Stimulated activated CD4-positive, alpha-beta T cell treated with anti-CD3 and anti-CD28 coated beads, Interleukin-4, amount 100 ng/mL, for 4 hours (primary cell): ENCODE measurements around the gene CRTC3.

Source experiments
- DNase-seq, 2 experiments: peaks; one replicate each; pipeline ENCODE4 v3.0.0-alpha.2; 2020

The CRTC3 gene

DNA sequence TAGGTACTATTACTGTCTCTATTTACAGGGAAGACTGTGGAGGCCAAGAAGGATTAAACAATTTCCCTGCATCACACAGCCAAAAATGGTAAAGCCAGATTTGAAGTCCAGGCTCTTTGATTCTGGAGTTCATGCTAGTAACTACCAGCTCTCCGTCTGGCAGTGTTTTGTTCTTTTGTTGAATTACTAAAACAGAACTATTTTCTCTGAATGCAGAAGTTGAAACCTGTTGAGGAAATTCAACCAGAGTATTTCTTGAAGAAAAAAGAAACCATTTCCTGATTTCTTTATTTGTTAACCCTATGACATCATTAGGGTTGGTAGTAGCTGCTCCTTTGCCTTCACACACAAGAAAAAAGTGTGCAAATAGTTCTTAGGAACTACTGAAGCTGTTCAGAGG is 34.3 kb downstream of the CRTC3 start:
- no peak for DNase-seq

DNA sequence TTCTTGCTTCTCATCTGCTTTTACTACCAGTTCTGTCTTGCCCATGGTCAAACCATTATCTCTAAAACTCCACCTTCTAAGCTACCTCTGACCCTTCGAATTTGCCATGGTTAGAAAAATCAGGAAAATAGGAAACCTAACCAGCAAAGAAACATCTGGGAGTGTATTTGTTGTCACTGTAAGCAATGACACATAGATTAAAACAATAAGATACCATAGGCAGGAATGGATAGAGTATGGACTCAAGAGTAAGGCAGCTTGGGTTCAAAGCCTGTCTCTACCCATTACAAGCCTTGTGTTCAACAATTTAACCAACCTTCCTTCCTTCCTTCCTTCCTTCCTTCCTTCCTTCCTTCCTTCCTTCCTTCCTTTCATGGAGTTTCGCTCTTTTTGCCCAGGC is 34.9 kb downstream of the CRTC3 start:
- DNase-seq, result no peak

DNA sequence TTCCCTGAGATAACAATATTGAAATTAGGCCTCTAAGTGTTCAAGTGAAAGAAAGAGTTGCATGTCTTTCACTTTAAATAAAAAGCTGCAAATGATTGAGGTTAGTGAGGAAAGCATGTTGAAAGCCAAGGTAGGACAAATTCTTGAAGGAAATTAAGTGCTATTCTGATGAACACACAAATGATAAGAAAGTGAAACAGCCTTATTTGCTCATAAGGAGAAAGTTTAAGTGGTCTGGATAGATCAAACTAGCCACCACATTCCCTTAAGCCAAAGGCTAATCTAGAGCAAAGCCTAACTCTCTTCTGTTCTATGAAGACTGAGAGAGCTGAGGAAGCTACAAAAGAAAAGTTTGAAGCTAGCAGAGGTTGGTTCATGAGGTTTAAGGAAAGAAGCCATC is 36.1 kb downstream of the CRTC3 start:
- no peak for DNase-seq

DNA sequence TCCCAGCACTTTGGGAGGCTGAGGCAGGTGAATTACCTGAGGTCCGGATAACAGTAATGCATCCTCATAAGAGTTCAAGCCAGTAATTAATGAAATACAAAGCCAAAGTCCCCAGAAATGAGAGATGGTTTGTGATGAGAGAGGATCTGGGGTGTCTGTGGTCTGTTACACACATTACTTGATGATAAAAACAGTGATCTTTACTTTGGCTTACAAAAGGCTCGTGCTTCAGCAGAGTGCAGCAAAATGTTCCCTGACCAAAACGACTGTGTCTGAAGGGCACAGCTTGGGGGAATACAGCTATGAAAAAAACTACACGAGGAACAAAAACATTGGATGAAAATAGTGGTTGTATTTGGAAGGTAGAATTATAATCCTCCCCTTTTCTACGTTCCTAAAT is 40.9 kb downstream of the CRTC3 start:
- DNase-seq, result no peak

DNA sequence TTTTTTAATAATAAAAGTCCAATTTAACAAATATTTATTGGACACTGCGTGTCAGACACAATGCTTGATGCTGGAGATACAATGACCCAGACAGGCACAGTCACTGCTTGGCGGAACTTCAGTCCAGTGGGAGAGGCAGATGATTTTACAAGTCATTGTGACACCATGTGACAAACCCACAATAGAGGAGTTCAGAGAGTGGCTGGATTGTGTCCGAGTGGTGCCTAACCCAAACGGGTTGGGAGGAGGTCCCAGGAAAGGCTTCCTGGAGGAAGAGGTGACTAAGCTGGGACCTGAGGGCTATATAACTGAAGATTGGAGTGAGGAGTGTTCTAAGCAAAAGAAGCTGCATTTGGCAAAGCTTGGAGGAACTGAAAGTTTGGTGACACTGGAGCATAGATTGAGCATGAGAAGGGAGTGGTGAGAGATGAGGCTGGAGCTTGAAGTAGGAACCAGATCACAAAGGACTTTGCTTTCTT is 41.4 kb downstream of the CRTC3 start:
- DNase-seq, result no peak

DNA sequence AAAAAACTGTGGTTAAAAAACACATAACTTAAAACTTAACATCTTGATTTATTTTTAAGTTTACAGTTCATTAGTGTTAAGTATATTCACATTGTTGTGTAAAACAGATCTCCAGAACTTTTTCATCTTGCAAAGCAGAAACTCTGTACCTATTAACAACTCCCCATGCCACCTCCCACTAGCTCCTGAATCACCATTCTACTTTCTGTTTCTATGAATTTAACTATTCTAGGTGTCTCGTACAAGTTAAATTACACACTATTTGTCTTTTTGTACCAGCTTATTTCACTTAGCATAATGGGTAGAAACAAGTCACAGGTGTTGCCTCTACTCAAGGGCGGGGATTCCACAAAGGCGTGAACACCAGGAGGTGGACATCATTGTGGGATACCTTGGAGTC is 43.2 kb downstream of the CRTC3 start:
- DNase-seq, result no peak

DNA sequence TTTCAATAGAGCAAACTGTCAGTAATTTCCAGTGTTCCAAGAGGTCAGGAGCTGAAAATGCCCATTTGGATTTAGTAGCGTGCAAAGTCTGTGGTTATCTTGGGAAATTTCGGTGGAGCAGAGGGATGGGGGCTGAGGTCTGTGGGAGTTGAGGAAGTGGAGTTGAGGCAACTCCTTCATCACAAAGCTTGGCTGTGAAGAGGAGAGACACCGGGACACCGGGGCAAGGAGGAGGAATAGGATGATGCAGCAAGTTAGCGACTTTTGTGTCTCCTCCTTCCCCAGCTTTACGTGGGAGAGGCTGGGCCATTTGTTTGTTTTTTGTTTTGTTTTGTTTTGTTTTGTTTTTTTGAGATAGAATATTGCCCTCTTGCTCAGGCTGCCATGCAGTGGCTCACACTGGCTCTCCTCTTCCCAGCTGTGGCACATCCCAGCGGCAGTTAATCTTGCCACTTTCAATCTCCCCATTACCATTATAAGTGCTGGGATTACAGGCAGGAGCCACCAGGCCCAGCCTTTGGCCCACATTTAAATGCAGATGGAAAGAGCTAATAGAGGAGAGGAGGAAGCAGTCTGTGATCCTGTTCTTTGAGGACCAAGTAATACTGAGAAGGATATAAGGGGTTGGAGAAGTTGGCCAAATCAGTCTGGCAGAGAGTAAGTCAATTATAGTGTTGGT is 47.1 kb downstream of the CRTC3 start:
- no peak for DNase-seq

DNA sequence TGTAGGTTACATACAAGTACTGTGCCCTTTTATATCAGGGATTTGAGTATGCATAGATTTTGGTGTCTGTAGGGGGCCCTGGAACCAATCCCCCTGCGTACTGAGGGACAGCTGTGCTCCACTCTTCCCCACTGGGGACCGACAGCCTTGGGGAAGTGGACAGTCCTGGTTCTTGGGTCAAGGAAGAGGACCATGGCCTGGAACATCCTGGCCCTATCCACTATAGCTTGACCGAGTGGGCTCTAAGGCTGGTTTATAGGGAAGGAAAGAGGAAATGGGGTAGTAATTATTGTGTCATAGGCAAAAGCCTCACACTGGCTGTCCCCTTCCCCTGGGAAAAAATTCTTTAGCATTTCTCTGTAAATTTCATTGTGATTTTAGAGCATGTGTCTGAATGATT is 49.5 kb downstream of the CRTC3 start:
- DNase-seq, result no peak

DNA sequence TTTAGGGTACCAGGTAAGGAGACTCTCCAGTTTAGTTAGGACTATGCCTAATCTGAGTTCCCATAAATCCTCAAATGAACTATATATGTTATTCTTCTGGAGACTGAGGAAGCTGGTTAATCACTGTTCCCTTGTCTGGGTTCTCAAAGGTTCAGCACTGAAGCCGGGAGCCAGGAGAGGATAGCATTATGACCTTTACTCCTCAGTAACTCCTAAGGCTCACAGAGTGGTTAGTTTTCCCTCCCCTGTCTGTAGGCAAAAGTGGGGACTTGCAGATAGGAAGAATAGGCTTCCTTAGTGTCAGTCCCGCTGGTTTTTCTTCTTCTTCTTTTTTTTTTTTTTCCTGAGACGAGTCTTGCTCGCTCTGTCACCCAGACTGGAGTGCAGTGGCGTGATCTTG is 50.4 kb downstream of the CRTC3 start:
- DNase-seq, result no peak

DNA sequence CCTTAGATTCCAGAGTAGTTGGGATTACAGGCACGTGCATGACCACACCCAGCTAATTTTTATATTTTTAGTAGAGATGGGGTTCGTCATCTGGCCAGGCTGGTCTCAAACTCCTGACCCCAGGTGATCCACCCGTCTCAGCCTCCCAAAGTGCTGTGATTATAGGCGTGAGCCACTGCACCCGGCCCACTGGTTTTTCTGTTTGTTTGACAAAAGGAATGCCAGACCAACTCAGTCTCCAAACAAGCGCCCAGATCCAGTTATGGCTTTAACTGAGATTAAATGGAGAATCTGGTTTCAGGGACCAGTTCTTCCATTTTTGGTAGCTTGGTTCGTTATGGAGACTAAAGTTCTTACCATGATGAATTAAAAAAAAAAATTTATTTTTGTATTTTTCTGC is 50.8 kb downstream of the CRTC3 start:
- DNase-seq, result no peak

DNA sequence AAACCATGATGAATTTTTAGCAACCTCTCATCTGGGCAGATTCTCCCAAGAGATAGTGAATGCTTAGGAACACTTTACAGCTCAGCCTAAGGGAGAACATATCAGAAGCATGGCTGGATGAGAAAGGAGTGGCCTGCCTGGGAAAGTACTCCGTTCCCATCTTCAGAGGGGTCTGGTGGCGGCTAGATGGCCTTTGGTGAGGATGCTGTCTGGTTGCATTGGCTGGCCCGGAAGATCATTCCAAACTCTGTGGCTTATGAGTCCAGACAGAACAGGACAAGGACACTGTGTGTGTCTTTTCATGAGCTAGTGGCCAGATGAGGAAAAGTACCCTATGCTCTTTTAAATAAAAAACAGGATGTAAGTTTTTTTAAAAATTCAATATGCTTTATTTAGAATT is 51.2 kb downstream of the CRTC3 start:
- DNase-seq, result no peak

DNA sequence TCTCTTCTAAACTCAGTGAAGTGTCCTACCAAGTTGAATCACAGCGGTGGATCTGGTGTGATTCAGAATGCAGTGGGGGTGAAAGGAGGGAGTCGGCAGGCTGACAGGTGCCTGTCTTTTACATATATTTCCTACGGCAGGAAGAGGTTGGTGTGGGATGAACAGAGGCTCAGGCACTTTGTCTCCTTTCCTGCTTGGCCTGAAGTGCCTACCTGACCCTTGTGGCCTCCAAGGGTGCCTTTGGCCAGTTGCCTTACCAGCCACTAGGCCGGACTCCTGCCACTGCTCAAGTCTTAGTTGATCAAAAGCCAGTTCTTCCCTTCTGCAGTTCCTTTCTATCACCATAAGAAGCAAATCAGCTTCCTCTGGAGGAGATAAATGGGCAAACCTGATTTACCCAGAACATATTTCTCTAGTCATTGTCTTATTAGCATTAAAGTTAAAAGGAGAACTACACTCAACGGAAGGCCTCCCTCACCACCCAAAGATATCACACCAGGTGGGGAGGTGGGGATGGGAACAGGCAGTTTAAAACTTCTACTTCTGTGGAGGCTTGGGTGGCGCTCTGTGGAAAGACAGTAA is 52.1 kb downstream of the CRTC3 start:
- peak in 1 of 2 experiments; percentile 41 for DNase-seq

DNA sequence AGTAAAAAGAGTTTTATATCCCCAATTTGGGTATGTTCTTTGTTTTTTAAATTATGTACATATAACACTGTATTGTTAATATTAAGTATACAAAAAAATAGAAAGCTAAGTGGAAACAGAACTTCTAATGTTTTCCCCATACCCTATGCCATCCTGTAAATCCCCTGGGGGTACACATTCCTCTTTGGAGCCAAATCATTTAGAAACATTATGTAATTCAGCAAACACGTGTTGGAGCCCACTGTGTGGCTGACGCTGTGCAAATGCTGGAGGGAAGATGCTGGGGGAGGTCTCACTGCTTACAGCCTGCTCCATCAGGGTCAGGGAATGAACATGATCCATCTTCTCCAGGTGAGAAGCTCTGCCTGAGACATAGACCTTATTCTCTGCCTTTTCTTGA is 52.8 kb downstream of the CRTC3 start:
- no peak for DNase-seq

DNA sequence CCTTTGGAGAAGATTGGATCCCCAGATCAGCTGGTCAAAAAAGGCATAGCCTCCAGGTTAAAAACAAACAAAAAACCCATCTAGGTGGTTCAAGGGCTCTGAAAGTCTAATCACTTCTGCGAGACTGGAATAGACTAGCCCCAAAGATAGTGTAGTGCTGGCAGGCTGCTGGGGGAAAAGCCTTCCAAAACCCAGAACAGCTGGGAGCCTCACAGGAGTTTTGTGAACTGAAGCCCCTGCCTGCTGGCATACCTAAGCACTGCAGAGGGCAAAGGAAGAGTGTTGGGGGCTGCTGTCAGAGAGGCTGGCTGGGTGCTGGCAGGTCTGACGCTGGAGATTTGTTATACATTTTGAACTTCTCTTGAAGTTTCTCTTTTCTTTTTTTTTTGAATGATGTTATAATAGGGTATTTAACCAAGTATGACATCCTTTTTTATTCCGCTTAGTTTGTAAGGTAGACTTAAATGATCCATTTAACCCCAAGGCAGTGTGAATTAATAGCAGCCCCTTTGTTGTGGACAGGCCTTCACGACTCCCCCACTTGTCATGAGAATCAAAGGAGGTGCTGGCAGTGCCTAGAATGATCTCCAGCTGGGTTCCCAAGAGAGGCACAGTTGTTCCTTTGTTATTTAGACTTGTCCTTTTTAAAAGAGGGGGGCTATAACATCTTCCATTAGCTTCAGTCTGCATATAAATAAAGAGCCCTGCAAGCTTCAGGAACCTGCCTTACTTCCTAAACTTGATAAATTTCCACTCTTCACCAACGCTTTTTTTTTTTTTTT is 53.9 kb downstream of the CRTC3 start:
- no peak for DNase-seq

DNA sequence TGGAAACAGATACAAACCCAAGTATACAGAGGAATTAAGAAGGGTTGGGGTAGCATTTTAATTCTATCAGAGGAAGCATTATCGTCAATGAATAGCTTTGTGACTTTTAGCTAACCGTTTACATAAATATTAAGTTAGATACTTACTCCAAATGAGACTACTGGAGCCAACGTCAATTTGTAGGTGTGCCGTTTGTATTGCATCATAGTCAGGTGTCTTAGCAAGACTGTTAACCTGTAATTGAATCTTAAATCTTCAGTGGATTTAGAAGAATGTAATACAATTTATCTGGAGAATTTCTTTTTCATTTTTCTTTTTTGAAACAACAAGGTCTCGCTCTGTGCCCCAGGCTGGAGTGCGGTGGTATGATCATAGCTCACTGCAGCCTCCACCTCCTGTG is 55.1 kb downstream of the CRTC3 start:
- no peak for DNase-seq

DNA sequence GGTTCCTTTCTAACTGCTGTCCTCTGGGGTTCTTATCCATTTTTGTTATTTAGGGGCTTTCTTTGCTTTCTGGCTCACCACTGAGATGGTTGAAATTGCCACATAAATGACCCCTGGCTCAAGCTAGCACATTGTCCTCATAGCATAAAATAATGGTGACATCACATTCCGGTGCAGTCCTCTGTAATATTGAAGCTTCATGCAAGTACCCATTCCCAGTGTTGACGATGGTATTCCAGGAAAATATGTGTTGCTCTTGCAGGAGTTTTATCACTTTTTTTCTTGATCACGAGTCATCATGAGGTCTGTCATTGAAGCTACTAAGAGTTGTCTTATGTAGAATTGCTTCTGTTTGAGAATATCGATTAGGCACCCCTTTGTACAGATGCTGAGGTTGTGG is 56.1 kb downstream of the CRTC3 start:
- no peak for DNase-seq

DNA sequence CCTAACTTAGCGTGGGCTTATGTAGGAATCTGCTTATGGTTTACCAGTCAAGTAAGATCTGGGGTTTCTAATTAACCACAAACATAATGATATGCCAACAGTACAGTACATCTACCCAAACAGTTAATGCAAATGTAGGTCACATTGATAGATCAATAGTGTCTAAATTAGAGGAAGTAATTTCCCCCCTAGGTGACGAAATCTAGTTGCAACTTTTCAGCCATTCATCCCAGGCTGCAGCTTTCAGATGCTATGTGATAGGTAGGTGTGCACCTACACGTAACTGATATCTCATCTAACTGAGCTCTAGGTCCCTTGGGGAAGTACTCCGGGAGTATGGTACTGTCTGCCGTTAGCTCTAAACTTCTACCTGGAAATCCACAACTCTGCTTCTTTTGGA is 57.2 kb downstream of the CRTC3 start:
- no peak for DNase-seq

DNA sequence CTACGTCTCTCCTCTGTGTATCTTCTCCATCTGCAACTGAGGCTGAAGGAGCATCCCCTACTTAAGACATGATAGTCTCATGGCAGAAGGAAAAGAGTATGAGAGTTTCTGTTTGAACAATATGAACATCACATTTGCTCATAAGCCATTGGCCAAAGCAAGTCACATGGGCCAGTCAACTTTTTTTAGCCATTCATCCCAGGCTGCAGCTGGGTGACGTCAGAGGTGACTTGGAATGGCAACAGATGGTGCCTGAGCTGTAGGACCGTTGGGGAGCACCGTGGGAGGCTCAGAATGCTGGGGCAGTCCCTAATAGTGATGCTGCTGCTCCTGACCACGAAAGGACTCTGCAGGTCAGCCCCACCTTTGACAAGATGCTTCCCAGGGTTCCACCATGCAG is 58.7 kb downstream of the CRTC3 start:
- no peak for DNase-seq

DNA sequence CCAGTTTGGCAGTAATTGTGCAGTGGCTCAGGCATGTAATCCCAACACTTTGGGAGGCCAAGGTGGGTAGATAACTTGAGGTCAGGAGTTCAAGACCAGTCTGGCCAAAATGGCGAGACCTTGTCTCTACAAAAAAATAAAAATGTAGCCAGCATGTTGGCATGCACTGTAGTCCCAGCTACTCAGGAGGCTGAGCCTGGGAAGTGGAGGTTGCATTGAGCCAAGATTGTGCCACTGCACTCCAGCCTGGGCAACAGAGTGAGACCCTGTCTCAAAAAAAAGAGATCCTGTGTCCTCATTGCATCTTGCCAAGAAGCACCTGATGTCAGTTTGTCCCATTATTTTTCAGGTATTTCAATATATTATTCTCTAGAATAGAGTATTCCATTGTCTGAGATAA is 61.8 kb downstream of the CRTC3 start:
- no peak for DNase-seq

DNA sequence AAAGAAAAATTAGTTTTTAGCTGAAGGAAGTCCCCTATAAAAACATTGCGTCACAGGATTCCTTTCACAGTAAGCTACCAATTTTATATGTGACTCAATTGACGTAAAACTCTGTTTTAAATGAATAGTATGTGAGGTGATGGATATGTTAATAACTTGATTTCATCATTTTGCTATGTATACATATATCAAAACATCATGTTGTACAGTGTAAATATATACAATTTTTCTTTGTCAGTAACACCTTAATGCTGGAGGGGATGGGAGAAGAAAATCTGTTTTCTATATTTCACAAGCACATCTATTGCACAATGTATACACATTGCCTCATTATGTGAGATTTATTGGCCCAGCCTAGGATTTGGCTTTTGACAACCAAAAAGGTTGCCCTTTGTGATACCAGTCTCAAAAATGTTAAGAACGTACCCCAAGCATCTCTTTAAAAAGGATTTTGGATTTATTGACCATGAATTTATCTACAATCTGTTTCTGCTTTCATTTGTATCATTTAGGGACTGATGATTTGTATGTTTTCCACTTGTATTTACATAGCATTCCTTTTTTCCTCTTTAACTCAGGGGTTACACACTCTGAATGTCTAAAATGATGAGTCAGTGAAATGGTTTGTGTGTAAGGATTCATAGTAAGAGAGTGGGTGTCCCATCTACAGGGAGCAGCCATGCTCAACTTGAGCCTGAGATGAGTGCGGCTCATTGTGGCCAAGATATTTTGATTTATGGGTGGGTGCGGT is 62.6 kb downstream of the CRTC3 start:
- no peak for DNase-seq

DNA sequence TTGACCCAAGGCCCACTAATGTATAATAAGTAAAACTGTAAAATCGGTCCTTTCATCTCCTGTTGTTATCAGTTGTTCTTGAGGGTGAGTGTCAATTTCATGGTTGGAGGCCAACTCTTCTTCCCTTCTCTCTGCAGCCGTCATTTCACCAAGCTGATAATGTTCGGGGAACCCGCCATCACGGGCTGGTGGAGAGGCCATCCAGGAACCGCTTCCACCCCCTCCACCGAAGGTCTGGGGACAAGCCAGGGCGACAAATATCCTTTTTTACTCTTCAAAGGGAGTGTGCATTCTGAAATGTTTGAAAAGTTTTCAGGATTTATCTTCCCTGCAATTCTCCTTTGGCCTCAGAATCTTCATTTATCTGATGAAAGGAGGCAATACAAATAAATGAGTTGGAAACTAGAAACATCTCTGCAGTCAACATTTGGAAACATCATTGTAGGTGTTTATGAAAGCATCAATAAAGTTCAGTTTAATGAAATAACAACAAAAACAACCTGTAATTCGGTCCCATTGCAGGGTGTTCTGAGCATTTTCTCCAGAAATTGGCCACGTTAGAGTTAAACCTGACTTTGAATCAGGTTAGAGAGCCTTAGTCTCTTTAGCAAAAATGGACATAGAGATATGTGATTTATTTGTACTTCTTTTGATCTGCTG is 63.9 kb downstream of the CRTC3 start:
- DNase-seq, result no peak

DNA sequence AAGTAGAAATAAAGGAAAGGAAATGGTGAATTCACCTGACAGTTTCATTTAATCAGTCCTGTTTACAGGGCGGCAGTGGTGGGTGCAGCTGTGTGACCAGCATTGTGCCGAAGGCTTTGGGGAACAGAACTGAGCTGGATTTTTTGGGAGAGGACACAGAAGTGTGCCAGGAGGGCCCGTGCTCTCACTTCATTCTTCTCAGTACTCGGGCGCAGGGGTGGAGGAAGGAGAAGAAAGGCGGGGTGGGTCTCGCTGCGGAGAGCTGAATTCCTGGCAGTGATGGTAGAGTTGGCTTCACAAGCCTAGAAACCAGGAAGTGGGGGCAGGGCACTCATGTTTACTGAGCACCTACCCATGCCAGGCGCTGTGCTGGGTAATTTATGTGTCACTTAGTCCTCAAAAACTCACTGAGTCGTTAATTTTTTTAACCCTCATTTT is 64.6 kb downstream of the CRTC3 start:
- peak; percentile 62 to 87 for DNase-seq

DNA sequence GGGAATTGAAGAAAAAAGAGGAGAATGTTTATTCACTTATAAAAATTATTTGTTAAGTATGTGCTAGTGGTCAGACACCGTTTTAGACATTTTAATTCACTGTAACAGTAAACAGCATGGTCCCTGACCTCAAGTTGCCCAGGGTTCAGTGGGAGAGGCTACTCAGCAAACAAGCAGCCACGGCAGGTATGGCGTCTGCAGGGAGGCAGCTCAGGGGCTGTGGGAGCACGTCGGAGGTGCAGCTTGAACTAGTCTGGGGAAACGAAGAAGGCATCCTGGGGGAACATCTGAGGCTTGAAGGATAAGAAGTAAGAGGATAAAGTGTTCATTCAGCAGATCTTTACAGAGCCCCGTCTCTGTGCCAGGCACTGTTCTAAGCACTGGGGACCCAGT is 66.0 kb downstream of the CRTC3 start:
- DNase-seq, result no peak
